HG03135 (cell line): ENCODE results near the gene CCDC66.
"Not testable (repeated sequence)": the region's sequence is repeated elsewhere in the genome, so short reads cannot be mapped to it uniquely, and the experiment has no call there.

Experiments used
- ATAC-seq: cut with Tn5 transposase; IDR thresholded peaks from one replicate; pipeline ENCODE4 v1.9.1; 2021; ENCODE audit warnings: mild to moderate bottlenecking, moderate library complexity; ENCODE audit not compliant: unreplicated experiment

CCDC66 gene

DNA sequence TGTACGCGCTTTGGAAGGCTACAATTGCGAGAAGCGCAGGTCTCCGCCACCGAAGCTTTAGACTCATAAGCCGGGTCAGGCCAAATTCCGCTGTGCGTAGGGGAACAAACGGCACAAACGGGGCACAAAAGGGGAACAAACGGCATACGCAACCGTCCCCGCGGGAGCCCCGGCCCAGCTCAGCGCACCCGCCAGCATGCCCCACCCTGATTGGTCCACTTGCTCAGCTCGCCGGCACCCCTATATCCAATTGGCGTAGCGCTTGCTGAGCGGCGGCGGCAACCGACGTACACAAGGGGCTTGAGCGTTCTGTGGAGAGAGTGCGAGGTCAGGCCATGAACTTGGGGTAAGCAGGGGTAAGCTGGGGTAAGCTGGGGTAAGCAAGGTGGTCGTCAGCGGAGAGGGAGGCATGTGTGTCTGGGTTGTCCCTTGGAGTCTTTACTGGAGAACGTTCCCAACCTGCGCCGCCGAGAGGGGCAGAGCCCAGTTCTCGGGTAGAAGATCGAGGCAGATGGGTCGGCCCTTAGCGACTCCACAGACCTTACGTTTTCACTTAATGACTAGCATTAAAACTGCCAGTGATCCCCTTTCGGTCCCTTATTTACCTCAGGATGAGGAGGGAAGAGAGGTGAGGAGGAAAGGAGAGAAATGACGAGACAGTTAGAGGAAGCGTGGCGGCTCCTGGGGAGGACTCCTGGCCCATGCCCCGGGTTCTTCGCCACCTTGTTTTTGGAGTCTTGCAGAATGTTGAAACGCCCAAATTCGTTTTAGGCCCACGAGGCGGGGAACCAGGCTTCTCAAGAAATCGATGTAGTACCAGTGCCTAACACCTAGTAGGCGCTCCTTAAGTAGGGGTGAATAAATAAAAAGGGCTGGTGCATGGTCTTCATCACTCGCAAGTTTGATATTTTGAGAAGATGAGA is at the start of gene CCDC66:
Gene CCDC66, plus strand, starts transcription at position 268 of the 923 bp plus-strand sequence. Its CDS starts 68 bp downstream, at position 336.
- peak; percentile 99 for ATAC-seq

DNA sequence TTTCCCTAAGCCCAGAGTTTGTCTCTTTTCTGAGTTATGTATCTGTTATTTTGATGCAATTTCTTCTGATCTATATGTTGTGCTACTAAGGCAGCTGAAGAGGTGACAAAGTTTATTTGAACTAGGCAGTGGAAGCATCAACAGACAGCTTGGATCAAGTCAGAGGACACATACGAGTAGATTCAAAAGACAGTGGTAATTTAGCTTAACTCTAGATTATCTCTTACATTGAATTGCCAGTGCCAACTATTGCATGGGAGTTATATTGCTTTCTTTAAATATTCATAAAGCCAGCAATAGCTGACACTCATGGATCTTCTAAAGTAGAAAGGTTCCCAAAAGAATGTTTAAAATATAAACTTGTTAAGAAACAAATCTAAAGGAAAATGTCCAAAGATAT is 37.3 kb upstream of the CCDC66 start:
- no peak for ATAC-seq

DNA sequence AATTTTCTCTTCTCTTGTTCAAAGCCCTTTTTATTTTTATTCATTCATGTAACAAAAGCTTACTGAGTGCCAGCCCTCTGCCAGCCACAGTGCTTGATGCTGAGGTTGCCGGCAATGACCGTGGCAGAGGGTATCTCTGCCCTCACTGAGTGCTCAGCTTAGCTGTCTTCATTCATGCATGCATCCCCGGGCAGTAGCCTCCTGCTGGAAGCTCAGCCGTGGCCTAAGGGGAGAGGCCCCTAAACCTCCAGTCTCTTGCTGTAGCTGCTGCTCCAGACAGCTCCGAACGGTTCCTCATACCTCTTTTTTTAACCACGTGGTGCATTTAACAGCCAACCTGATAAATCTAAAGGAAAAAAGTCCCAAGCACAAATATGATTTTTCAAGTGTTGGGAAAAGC is 34.6 kb upstream of the CCDC66 start:
- no peak for ATAC-seq

DNA sequence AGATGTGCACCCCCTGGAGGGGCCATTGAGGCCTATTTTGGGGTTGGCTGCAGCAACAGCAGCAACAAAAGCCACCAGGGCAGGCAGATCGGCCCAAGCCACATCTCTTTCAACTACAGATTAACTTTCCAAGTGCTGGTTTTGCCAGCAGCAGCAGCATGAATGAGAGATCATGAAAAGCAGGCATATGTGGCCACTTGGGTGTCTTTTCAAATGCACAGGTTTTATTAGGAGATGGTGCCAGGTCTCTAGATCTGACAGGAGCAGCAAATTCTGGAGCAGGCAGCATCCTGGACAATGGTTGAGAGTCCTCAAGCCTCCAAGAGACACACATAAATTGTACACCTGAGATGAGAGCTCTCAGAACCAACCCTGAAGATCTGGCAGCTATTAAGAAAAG is 31.7 kb upstream of the CCDC66 start:
- no peak for ATAC-seq

DNA sequence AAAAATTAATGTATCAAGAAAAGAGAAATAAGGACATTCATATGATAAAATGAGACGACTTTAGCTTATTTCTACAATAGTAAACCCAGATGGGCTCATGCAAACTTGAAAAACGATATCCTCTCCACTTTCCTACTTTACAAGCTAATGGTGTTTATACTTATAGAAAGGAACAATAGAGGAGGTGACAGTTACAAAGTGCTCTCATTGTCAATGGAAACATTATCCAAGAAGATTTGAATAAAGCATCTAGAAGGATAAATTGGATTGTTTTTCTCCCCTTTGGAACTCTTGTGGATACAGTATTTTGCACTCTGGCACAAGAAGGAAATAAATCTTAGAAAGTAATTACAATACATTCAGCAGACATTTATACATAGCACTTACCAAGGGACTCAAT is 20.2 kb upstream of the CCDC66 start:
- no peak for ATAC-seq

DNA sequence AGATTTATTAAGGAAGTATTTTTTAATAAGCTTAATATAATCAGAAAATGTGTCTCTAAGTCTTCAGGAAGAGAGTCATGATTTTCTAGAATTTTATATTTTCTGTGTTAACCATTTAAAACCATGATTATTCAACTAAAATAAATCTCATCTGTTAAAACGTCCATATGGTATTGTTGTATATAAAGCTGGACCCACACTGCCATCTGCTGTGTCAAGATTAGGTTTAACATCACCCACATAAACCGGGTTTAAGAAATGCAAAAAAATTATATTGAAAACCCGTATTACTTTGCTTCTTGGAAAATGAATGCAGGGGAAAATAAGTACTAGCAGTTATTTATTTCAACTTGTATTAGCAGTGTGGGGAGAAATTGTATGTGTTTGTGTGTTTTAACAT is 9.5 kb upstream of the CCDC66 start:
- no peak for ATAC-seq

DNA sequence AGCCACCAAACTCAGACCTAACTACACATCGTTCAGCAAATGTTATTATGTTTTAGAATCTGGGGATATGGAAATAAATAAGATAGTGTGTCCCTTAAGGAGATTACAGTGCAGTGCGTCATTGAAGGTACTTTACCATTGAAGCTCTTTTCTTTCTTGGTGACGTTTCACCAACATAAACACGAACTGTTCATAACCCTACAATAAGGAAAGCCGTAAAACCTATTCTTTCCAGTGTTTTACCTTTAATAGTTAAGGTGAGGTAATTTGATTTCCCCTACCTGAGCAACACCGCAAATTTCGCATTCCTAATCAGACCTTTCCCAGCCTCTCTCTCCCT is 826 bp downstream of the CCDC66 start:
- ATAC-seq = no peak

DNA sequence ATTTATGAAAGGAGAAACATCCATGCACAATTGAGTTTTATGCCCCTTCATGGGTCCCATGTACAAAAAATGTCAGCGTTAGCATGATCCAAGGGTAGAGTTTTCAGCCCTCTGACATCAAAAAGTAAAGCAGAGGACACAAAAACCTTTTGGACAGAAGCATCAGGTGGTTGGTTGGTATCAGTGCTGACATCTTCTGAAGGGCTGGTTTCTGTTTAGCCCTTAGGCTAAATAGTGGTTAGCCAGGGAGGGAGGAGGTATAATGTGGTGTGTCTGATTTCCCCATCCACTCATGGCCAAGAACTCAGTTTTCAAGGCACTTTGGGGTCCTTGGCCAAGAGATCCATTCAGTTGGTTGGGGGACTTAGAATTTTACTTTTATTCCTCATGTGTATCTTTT is 16.5 kb downstream of the CCDC66 start:
- no peak for ATAC-seq

DNA sequence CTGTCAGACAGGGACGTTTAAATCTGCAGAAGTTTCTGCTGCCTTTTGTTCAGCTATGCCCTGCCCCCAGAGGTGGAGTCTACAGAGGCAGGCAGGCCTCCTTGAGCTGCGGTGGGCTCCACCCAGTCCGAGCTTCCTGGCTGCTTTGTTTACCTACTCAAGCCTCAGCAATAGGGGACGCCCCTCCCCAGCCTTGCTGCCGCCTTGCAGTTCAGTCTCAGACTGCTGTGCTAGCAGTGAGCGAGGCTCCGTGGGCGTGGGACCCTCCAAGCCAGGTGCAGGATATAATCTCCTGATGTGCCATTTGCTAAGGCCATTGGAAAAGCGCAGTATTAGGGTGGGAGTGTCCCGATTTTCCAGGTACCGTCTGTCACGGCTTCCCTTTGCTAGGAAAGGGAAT is 25.0 kb downstream of the CCDC66 start:
- ATAC-seq = not testable (repeated sequence)

DNA sequence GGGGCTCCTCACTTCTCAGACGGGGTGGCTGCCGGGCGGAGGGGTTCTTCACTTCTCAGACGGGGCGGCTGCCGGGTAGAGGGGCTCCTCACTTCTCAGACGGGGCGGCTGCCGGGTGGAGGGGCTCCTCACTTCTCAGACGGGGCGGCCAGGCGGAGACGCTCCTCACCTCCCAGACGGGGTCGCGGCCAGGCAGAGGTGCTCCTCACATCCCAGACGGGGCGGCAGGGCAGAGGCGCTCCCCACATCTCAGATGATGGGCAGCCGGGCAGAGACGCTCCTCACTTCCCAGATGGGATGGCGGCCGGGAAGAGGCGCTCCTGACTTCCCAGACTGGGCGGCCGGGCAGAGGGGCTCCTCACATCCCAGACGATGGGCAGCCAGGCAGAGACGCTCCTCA is 27.3 kb downstream of the CCDC66 start:
- ATAC-seq = not testable (repeated sequence)

DNA sequence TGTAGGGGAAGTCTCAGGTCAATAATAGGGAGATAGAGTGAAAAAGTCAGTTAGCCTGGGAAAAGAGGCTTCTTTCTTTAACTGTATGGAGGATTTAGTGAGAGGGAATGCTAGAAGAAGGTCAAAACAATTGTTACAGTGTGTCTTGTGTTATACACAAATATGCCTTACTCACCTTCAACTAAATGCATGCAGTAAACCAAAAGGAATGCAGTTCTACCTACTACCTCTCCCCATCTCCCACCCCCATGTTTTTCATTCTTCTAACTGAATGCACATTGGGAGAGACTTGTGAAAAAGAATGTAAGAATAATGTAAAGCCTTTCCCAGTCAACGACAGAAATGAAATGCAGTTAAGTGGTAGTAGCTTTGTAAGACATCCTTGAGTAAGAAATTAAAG is 33.8 kb downstream of the CCDC66 start:
- ATAC-seq = no peak

DNA sequence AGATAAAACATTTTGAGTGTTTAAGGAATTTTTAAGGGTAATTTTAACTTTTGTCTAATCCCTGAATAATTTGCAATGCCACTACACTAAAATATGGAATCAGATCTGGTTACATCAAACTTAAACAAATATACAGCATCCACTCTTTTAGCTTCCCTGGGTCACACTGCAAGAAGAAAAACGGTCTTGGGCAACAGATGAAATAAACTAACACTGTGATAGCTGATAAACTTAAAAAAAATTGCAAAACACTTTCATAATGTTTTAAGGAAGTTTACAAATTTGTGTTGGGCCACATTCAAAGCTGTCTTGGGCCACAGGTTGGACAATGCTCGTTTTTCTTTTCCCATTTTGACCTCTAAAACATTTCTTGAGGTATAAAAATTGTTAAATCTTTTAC is 34.3 kb downstream of the CCDC66 start:
- ATAC-seq = no peak

DNA sequence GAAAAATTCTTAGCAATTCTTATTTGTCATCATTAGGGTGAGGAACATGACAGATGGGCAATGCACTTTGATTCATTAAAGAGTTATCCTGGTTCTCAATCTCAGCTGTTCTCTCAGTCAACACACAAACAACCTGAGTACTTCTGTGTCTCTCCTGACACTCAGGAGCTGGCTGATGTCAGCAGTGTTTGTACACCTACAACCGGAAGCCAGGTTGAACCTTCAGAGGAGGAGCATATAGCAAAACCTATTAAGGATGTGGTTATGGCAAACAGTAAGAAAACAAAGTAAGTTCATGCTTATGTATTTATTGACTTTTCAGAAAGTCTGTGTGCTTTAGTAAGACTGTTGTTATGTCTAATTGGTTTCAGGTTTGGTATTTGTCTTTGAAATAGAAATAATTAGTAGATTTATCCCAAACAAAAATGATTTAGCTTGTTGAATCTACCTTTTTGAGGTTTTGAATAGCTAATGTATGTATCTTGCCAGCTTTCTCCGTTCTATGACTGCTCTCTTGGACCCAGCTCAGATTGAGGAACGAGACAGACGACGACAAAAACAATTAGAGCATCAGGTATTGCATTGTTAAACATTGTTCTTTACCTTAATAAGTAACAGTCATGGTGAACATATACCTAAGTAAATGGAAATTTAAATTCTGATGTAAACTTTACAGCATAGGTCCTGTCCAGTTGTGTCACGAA is 36.6 kb downstream of the CCDC66 start:
- ATAC-seq = no peak

DNA sequence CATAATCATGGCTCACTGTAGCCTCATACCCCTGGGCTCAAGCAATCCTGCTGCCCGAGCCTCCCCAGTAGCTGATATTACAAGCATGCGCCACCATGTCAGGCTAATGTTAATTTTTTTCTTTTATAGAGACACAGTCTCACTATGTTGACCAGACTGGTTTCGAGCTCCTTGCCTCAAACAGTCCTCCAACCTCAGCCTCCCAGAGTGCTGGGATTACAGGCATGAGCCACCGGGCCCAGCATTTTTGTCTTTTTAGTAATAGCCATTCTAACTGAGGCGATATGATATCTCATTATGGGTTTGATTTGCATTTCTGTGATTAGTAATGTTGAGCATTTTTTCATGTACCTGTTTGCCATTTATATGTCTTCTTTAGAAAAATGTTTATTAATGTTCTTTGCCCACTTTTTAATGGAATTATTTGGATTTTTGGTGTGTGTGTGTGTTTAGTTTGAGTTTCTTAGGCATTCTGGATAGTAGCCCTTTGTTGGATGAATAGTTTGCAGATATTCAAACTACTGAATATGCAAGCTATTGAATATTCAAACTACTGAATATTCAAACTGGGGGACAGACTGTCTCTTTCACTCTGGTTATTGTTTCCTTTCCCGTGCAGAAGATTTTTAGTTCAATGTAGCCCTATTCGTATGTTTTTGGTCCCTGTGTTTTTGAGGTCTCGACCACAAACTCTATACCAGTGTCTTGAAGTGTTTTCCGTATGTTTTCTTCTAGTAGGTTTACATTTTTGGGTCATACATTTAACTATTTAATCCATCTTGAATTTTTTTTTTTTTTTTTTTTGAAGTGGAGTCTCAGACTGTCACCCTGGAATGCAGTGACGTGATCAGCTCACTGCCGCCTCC is 39.2 kb downstream of the CCDC66 start:
- no peak for ATAC-seq

DNA sequence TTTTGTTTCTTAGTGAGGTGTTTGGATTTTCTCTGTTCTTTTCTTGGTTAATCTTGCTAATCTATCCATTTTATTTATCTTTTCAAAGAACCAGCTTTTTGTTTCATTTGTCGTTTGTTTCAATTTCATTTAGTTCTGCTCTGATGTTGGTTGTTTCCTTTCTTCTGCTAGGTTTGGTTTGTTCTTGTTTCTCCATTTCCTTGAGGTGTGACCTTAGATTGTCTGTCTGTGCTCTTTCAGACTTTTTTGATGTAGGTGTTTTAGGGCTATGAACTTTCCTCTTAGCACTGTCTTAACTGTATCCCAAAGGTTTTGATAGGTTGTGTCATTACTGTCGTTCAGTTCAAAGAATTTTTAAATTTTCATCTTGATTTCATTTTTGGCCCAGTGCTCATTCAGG is 51.5 kb downstream of the CCDC66 start:
- not testable (repeated sequence) for ATAC-seq

DNA sequence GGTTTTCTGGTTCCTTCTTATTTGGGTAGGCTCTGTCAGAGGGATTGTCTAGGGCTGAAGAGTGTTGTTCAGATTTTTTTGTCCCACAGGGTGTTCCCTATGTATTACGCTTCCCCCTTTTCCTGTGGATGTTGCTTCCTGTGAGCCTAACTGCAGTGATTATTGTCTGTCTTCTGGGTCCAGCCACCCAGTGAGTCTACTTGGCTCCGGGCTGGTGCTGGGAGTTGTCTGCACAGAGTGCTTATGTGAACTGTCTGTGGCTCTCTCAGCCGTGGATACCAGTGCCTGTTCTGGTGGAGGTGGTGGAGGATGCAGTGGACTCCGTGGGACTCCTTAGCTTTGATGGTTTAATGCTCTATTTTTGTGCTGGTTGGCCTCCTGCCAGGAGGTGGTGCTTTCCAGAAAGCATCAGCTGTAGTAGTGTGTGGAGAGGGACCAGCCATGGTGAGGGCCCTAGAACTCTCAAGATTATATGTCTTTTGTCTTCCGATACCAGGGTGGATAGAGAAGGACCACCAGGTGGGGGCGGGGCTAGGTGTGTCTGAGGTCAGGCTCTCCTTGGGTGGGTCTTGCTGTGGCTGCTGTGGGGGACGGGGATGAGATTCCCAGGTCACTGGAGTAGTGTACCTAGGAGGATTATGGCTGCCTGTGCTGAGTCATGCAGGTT is 53.8 kb downstream of the CCDC66 start:
- no peak for ATAC-seq

DNA sequence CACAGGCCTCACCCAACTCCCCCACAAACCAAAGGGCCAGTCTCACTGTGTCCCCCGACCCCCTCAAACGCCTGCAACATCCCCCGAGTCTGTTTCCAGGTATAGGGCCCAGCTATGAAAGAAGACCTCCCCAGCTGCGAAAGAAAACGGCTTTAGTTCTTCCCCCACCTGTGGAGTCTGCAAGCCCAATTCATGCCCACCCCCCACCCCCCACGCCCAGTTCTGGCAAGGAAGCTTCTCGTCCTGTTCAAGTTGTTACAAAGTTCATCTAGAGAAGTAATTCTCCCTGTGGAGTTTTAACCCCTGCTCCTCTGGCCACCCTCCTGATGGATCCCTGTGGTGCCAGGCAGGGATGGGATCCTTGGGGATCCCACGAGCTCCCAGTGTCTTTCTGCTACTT is 54.4 kb downstream of the CCDC66 start:
- ATAC-seq = no peak

DNA sequence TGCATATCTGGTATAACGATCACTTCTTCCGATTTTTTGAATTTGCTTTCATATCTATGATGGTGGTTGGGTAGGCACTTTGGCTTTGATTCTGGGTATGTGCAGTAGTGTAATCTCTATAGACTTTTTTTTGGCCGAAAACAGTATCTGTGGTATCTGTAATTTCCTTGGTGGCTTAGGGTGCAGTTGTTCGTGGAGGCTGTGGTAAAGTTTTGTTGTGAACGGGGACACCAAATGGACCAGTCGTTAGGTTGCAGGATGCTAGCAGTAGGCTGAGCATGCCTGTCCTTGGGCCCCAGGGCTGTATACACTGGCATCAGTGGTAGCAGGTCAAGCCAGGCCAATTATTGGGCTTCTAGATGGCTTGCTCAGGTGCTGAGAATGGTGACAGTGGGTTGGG is 55.2 kb downstream of the CCDC66 start:
- no peak for ATAC-seq

DNA sequence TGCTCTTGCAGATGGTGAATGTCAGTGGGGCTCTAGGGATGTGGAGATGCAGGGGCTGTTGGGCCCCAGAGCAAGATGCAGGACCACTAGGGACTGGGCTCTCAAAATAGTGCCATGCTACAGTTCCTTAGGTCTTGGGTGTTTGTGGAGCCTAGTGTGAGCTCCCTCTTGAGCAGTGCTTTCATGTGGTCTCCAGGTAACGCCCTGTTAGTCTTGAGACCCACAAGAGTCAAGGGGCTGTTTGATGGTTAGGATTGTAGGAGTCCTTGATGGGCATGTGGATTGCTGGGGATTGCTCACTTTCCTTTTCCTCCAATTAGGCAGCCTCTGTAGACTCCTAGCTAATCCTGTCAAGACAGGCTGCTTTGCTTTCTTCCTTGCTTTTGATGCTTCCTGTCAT is 56.0 kb downstream of the CCDC66 start:
- ATAC-seq = no peak

DNA sequence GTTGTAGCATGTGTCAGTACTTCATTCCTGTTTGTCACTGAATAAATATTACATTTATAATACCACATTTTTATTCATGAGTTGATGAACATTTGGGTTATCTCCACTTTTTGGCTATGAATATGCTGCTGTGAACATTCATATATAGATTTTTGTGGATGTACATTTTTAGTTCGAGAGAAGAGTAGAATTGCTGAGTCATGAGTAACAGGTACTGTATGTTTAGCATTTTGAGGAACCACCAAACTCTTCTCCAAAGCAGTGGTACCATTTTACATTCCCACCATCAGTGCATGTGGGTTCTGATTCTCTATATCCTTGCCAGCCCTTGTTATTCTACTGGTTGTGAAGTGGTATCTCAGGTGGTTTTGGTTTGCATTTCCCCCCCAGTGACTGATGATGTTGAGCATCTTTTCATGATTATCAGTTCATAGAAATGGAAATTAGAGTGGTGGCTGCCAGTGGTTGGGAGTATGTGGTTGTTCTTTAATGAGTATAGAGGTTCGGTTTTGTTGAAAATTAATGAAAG is 59.6 kb downstream of the CCDC66 start:
- no peak for ATAC-seq

DNA sequence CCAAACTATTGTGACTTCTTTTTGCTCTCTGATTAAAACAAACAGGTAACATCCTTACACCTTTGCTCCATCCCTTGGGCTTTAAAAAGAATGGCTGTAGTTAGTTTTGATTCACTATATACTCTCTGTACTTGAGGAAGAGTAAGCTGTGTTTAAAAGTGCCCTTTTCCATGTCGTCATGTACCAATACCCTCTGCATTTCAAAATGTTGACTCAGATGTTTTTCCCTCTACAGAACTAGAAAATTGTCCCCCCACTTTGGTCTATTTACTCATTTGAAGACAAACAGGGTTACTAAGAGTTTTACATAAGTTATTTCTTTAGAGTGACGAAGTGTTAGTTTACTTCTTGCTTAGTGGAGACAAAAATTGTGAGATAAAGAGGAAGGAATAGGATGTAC is 63.4 kb downstream of the CCDC66 start:
- ATAC-seq = no peak
